Measurements from ENCODE around the gene DCAF12. TPM values are rescaled to one million over a fixed set of nuclear protein-coding genes. Genes with fewer than 3 reads are reported as not detected.
"Not testable (repeated sequence)": the region's sequence is repeated elsewhere in the genome, so short reads cannot be mapped to it uniquely, and the experiment has no call there.

Gene DCAF12
- total RNA-seq, 1 donor from 2014 or later, result 45.2 TPM

DNA sequence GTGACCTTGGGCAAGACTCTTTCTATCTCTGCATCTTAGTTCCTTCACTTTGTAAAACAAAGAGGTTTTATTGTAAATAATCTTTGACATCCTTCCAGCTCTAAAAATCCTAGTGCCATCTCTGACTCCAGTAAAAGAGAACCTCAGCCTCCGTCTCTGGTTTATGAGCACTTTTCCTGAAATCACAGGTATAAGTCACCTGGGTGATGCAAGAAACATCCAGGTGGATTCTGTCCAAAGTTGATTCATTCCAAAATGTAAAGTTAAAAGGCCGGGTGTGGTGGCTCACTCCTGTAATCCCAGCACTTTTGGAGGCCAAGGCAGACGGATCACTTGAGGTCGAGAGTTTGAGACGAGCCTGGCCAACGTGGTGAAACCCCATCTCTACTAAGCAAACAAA, 56.7 kb downstream of the DCAF12 start:
- DNase-seq (ENCODE audit: low read depth), result no peak

DNA sequence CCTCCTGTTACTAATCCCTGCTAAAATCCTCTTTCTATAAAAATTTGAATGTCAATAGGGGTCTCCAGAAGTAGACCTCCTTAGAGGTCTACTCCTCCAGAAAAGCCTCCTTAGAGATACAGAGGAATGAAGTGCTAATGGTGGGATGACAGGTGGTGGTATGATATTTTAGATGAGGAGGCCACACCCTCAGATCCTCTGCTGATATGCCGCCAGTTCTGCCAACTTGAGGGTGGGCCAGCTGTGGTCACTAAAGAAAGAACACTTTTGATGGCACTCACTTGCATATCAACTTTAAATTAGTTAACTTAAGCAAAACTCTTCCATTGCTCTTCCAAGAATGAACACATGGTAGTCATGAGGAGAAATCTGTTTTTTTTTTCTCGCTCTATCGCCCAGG, 61.0 kb downstream of the DCAF12 start:
- no peak for DNase-seq (ENCODE audit: low read depth)

GRCh38 chr9:34059954-34060353, 66.5 kb downstream of the DCAF12 start:
- DNase-seq (ENCODE audit: low read depth), result no peak

DNA sequence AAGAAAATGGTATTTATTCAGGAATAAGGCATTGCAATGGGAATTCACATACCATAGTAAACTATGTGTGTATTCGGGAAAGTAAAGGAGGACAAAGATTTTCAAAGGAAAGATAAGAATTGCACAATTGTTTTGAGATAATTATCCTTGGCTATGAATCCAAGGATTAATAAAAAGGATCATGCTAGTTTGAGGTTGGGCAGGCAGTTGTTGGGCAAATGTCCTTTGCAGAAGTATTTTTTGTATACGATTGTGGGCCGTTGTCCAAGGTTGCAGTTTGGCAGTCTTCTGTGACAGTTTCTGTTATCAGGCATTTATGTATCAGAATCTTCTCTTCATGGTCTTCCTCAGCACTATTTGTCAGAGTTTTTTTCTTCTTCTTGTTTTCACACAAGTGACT, 67.2 kb downstream of the DCAF12 start:
- DNase-seq (ENCODE audit: low read depth), result no peak

GRCh38 chr9:34049630-34050384, 76.7 kb downstream of the DCAF12 start:
- DNase-seq (ENCODE audit: low read depth), result no peak

DNA sequence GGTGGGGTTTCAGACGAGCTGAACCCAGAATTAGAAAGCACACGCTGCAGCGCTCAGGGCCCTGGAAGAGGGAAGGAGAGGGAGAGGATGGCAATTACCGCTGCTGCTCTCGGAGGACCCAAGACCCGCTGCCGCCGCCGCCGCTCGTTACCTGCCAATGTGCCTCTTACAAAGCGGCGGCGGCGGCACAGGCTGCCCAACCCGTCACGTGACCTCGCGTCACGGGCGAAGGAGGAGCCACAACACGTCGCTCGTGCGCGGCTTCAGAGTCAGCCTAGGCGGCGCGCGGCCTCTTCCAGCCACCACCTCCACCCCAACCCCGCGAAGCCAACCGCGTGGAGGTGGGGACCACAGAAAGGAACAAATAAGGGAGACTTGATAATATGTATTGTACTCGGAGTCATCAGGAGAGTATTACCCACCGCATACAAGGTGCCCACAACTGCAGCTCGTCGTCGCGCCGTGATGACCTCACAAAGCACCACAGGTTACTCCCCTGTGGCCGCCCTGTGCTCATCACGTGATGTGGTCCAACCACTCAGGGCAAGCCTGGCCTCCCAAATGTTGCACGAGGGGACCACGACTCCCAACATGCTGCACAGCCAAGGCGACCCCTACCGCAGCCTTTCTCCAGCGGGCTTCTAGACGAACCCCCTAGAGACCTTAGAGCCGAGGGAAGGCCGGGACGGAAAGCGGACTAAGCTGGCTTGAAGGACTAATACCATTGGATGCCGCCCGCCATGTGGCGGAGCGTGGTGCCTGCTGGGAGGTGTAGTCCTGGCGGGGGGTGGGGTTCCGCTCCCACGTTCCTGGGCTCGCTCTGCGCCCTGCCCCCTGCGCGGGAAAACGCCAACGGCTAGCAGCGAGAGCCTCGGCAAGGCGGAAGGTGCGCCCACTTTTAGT, 77.5 kb downstream of the DCAF12 start, which contains the start of gene UBAP2:
Gene UBAP2 (minus strand): TSS at position 161 of the 903 bp plus-strand sequence. CDS start 31,739 bp downstream, outside the sequence.
- DNase-seq (ENCODE audit: low read depth), result peak; percentile 92

DNA sequence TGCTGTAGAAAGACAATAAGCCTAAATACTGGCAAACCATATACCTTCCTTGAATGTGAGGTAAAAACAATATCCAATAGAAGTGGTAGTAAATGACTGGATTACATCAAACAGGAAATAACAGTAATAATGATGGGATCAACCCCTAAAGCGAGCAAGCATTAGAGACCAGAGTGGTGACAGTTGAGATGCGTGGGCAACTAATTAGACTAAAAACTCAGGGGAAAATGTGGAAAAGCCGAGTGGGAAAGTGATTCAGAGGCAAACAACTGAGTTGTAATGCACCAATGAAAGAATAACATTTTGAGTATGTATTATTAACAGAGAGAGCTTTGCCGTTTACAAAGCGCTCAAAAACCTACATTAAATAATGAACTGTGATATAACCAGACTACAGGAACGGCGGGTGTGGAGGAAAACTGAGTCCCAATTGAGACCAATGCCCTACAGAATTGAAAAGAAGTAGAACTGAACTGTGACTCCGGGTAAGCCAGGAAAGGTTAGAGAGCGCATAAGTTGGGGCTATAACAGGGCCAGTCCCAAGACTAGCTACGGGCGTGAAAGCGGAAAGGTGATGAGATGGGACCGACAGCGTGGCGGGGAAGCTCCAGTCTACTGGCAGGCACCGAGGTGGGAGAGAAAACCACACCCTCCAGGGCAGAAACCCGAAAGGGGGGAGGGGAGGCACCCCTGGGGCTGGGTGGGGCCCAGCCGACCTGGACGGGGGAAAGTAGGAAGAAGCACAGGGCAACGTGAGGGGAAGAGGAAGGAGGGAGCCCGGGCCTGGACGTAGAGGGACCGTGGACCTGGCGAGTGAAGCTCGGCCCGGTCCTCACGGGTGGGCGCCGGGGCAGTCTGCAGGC, 78.4 kb downstream of the DCAF12 start:
- peak; percentile 11 for DNase-seq (ENCODE audit: low read depth)

- peak; percentile 60 for DNase-seq (ENCODE audit: low read depth)
Observed at GRCh38 chr9:34046784-34047379, 79.6 kb downstream of the DCAF12 start.

DNA sequence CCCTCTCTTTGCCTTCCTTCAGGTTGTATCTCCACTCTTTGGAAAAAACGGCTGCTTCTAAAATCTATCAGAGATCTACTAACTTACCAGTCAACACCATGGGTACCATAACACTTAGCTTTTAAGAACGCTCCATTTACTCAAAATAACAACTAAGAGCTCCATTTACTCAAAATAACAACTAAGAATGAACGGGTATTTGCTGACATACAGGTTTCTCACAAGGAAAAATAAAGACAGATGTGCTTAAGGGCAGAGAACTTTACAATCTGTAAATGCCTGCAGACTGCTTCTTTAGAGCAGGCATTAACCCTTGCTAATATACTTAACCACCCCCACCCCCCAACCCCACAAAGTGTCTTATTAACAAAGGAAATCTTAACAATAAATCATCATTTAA, 80.6 kb downstream of the DCAF12 start:
- DNase-seq (ENCODE audit: low read depth), result no peak

DNA sequence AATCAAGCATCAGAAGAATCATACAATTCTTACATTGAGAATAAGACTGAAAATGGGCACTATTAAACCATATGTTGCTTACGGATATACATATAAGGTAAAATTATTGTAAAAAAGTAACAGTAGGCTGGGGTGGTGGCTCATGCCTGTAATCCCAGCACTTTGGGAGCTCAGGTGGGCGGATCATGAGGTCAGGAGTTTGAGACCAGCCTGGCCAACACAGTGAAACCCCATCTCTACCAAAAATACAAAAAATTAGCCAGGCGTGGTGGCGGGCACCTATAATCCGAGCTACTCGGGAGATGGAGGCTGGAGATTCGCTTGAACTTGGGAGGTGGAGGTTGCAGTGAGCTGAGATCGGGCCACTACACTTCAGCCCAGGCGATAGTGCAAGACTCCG, 84.4 kb downstream of the DCAF12 start:
- not testable (repeated sequence) for DNase-seq (ENCODE audit: low read depth)

DNA sequence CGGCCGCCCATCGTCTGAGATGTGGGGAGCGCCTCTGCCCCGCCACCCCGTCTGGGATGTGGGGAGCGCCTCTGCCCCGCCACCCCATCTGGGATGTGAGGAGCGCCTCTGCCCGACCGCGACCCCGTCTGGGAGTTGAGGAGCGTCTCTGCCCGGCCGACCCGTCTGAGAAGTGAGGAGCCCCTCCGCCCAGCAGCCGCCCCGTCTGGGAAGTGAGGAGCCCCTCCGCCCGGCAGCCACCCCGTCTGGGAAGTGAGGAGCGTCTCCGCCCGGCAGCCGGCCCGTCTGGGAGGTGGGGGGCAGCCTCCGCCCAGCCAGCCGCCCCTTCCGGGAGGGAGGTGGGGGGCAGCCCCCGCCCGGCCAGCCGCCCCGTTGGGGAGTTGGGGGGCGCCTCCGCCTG, 87.6 kb downstream of the DCAF12 start:
- not testable (repeated sequence) for DNase-seq (ENCODE audit: low read depth)

GRCh38 chr9:34037626-34038025, 88.9 kb downstream of the DCAF12 start:
- DNase-seq (ENCODE audit: low read depth), result no peak

DNA sequence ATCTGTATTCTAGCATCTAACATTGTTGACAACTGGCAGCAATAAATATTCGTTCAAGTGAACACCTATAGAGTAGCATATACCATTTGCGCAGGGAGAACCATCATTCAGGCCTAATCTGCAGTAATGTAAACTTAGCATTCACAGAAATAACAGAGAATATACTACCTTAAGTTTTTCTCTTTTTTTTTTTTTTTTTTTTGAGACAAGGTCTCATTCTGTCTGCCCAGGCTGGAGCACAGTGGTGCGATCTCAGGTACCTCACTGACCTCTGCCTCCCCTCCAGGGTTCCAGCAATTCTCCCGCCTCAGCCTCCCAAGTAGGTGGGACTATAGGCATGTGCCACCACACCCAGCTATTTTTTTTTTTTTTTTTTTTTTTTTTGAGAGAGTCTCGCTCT, 89.9 kb downstream of the DCAF12 start:
- DNase-seq (ENCODE audit: low read depth), result no peak

Other genes with a start within 250 kb of the DCAF12 start
- gene UBAP2, start 77.8 kb downstream of the DCAF12 start, total RNA-seq, result 30.9 and 40.4 TPM in 2 replicates
- gene UBAP1, start 52.3 kb upstream of the DCAF12 start, total RNA-seq, result 48.6 and 83.0 TPM in 2 replicates
- gene KIF24, start 202.6 kb upstream of the DCAF12 start, total RNA-seq, result 1.9 and 3.5 TPM in 2 replicates
- gene NUDT2, start 202.9 kb upstream of the DCAF12 start, total RNA-seq, result 14.5 and 27.4 TPM in 2 replicates